LoVo (cell line): ENCODE measurements around the gene CYFIP1.
A peak's percentile ranks its signal among the peaks of the same experiment; 100 is the strongest.

ENCODE experiments used
- DNase-seq: peaks from one replicate; pipeline ENCODE4 v3.0.0-alpha.2; 2016; ENCODE audit warnings: low spot score

The CYFIP1 gene

GRCh38 chr15:22918056-22918455 lies 62.1 kb downstream of the CYFIP1 start:
- DNase-seq = no peak

DNA sequence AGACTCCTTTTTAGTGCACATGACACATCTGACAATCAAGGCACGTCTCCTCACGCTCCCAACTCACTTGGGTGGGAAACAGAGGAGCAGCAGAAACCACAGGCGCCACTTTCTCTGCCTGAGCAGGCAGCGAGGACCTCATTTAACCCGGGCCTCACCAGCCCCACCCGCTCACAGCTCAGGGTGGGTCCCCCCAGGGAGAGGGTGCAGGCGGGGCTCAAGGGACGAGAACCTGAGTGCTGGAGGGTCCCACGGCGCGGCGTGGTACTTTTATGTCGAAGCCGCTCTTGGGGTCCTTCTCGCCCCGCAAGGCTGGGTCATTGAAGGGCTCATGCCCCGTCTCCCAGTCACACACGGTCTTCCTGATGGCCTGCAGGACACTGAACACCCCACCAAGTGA lies 62.6 kb downstream of the CYFIP1 start:
- no peak for DNase-seq

DNA sequence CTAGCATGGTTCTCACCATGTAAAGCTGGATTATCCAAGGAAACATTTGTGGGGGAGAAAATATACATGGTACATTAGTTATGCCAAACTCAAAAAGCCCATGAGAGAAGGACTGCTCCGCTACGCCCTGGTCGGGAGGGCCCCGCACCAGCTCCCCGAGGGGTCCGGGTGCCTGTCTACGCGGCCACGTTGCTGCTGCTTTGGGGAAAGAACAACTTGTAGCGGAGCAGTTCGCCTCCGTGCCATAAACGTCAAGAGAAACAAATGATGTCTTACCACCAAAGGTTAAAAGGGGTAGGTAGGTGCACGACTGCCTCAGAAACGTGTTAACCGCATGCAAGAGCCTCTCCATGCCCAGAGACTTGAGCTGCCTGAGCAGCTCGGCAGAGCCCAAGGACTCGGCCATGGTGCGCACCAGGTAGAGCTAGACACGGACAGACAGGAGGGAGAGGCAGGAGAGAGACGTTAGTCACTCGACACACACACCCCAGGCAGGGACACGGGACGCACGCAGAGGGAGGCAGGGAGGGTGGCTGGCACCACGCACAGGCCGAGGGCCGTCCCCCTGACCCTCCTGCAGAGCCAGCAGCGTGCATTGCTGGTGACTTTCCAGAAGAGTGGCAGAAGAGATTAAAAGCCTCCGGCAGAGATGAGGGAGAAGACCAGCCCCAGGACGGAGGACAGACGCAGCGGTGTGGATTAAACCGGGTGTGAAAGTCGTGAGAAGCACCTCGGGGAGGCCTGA lies 63.4 kb downstream of the CYFIP1 start:
- no peak for DNase-seq

- DNase-seq = no peak
Measured at GRCh38 chr15:22915866-22916515, 64.2 kb downstream of the CYFIP1 start.

DNA sequence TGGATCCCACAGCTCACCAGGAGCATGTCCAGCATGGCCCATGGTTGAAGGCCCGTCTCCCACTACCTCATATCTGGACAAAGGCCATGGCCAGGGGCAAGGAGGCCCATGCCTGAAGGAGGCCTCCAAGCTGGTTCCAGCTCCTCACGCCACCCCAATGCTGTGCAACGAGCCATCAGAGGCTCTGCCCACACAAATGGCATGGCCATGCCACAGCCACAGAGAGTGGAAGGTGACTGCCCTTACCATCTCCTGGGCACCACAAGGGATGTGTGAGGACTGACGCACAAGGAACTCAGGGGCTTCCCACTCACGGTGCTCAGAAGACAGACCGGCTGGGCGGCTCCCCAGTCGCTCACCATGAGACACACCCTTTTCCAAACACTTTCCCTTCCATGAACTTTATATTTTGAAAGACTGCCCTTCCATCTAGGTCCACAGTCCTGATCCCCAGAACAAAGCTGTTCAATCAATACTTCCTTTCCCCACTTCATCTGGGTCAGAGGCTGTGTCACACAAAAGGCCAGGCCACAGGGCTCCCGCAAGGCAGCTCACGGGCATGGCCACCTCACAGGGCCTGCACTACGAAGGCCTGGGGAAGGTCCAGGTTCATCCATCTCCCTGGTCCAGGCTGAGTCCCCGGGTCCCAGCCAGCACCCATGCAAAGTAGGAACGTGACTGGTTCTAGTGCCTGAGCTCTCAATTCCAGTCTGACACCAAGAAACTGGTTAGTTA lies 66.4 kb downstream of the CYFIP1 start:
- DNase-seq = no peak

- no peak for DNase-seq
Measured at GRCh38 chr15:22912256-22912655, 67.9 kb downstream of the CYFIP1 start.

GRCh38 chr15:22911306-22911705 lies 68.9 kb downstream of the CYFIP1 start:
- DNase-seq = no peak

DNA sequence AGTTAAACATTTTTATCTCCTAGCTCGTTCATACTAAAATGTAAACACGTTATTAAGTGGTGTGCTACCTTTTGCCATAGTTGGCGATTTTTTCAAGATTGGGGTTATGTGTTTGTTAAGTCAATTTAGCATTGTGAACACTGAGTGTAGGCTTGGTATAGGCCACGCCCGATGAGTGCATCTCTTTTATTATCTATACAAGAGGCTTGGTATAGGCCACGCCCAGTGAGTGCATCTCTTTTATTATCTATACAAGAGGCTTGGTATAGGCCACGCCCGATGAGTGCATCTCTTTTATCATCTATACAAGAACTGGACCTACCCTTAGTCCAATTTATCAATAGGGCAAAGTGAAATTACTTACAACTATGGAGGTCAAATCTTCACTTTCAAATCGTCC lies 71.3 kb downstream of the CYFIP1 start:
- no peak for DNase-seq

GRCh38 chr15:22907161-22907950 lies 72.8 kb downstream of the CYFIP1 start:
- no peak for DNase-seq

GRCh38 chr15:22904736-22905135 lies 75.4 kb downstream of the CYFIP1 start:
- no peak for DNase-seq

DNA sequence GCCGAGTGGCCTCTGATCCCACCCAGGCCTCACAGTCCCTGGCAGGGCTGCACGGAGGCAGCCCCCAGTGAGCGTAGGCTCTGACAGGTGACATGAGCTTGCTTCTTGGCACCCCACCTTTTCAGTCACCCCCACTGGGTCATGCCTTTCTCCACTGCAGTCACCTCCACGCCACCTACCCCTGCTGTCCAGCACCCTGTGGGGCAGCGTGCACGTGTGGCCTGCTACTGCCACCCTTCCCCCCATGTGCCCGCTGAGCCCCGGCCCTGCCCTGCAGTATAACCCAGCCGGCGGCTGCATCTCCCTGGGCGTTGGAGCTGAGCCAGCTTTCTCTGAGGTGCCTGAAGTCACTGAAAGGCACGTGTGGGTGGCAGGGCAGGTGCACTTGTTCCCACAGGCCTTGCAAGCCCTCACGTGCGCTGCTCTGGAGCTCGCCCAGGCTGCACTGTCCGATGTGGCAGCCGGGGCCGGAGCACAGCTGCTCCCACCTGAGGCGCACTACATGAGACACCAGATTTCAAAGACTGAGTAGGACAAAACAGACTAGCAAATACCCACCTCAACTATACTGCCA lies 76.1 kb downstream of the CYFIP1 start:
- DNase-seq = no peak

DNA sequence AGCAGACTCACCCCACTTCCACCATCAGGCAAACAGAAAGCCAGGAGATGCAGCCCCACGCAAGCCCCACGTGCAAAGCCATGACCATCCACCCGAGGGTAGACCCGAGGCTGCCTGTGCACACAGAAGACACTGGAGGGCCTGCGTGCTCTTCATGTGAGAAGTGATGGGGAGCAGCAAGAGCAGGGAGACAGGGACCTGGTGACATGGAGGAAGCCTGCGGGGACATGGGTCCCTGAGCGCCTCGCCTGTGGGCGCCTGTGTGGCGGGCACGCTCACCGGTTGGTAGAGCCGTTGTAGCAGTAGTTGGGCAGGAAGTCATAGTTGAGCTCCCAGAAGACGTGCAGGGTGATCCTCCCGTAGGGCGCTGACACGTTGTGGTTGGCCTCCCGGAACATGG lies 76.7 kb downstream of the CYFIP1 start:
- no peak for DNase-seq

DNA sequence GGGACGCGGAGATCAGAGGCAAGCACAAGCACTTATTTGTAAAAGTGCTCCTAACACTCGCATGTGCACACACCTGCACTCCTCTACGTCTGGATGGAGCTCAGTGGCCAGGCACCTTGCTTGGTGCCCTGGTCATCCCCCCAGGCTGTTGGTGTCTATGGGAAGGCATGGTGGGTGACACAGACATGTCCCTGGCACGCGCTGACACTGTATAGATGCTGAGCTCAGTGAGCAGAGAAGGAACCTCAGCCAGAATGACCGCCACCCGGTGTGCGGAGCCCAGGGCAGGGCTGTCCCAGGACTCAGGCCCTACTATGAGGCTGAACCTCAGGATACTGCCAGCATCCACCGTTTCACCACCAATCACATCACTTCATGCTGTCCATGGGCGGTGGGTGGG lies 77.2 kb downstream of the CYFIP1 start:
- no peak for DNase-seq

DNA sequence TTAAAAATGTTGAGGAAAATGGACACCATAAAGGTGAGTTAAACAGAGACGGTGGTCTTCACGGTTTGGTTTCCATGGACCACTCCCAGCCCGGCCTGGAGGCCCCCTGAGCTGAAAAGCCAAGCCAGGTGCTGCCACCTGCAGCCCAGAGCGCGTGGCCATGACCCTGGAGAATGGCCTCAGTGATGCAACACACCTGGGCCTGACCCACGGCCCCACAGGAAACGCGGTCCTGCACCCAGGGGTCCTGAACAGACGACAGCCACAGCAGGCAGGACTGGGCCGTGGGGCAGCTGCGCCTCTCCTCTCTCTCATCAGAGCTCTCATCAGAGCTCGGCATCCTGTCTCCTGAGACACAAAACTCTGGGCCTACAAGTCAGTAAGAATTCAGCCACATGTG lies 77.6 kb downstream of the CYFIP1 start:
- no peak for DNase-seq

- no peak for DNase-seq
Measured at GRCh38 chr15:22902046-22902445, 78.1 kb downstream of the CYFIP1 start.

GRCh38 chr15:22895465-22896190 lies 84.5 kb downstream of the CYFIP1 start:
- peak; percentile 95 for DNase-seq

GRCh38 chr15:22893881-22894280 lies 86.3 kb downstream of the CYFIP1 start:
- DNase-seq = no peak

DNA sequence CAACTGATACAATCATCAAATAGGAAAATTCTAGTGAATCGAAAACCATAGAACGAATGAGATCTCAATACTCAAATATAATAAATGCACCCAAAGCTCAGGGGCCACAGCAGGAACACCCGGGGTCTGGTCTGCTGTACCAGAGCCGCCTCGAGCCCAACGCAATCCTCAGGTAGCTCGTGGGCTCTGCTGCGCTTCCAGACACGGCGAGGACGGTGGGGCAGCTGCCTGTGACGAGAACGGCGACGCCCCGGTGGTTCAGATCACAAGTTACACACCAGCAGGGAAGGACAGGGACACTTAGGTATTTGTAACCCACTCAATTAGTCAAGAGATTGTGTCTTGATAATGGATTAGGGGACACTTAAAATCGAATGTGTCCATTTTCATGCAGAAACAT lies 87.1 kb downstream of the CYFIP1 start:
- no peak for DNase-seq

- no peak for DNase-seq
Measured at GRCh38 chr15:22892333-22892732, 87.8 kb downstream of the CYFIP1 start.

DNA sequence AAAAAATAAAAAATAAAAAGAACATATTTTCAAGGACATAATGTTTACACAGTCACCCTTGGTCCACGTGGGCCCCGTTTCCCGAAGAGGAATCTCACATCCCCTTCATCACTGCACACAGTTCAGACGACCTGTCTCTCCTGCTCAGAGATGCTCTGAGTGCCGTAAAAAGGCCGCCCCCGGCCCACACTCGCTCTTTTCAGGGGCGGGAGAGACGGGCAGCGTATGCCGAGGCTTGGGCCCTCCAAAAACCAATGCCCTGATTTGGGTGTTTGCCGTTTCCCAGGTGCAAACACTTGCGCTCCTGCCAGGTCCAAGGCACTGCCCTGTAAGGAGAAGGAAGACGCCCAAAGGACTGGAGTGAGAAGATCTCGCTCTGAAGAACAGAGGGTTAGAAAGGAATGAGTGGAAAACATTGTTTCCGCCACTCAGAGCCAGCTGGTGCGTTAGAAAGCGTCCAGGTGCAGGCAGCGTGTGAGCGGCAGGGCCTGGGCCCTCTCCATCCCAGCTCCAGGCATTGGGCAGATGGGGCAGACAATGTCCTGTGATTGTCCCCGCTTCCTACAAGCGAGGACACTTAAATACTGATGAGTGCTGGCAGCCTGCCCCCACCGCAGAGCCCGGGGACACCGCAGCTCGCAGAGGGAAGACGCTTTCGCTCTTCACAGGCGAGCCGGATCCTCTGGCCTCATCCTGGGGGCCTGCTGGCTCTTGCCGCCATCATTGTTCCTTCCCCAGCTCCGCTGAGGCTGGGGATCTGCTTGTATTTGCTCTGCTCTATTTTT lies 88.5 kb downstream of the CYFIP1 start:
- no peak for DNase-seq

DNA sequence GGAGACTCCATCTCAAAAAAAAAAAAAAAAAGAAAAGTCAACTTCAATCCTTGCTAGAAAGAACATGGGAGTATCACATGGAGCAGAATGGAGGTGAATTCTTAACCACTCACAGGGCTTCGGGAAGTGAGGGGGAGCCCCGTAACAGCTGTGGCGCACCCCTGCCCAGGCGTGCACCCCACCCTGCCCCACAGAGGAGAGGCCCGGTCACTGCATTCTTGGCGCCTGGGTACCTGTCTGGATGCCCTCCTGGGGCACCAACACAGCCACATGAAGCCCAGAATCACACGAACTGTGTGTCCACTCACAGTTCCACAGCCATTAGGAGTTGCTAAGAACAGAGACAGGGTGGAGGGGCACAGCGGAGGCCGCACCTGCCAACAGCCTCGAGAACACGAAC lies 89.9 kb downstream of the CYFIP1 start:
- DNase-seq = no peak
